GM18951 (cell line): Measurements from ENCODE around the gene TADA2B.

Experiments used
- POLR2A ChIP-seq: IDR thresholded peaks from 4 replicates; pipeline ENCODE4 v1.6.1; 2011; ENCODE audit warnings: mild to moderate bottlenecking; ENCODE audit not compliant: insufficient read length, insufficient read depth; ENCODE audit errors: extremely low read depth
- in situ Hi-C: fragments of 300-500 bp; cut with MboI; formaldehyde crosslinking; loops from one replicate; pipeline ENCODE4 v1.12.0; 2022; ENCODE audit warnings: low sequenced_read_pairs, mixed read lengths, inconsistent platforms; ENCODE audit not compliant: unreplicated experiment

The TADA2B gene

DNA sequence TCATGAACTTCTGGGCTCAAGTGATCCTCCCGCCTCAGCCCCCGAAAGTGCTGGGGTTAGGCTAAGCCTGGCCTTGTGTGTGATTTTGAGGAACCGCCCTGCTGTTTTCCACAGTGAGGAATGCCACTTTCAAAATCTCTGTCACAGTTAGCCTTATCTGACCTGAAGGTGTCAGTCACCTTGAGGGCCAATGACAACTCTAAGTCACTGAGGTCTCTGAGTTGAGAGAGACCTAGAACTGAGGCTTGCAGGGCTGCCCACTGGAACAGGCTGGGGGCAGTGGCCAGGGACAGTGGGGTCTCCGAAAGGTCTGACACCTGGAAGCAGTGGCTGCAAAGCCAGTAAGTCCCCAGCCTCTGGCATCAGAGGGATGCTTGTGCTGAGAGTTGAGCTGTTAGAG is 6.1 kb downstream of the TADA2B start:
- TF ChIP-seq POLR2A, result no peak
- in situ Hi-C loops, result loop anchor here (10.0 kb wide), 1 partner anchor 334 kb away; the partner anchor contains the start of gene BLOC1S4

DNA sequence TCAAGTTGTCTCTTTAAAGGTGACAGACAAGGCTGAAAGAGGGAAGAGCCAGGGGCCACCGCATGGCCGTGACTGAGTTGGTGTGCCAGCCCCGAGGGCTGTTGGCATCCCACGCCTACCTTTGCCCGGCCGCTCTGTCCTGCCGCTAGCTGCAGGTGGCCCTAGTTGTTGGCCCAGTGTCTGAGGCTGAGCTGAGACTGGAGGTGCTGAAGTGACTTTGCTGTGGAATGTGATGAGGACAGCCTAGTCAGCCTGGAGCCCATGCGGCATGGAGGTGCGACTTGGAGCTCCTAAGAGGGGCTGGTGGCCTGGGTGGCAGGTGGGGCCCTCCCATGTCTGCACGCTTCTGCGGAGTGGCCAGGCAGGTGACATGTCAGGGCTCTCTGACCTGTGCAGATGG is 6.6 kb downstream of the TADA2B start:
- no peak for TF ChIP-seq POLR2A
- in situ Hi-C loops, result loop anchor here (10.0 kb wide), 1 partner anchor 335 kb away; the partner anchor contains the start of gene BLOC1S4

DNA sequence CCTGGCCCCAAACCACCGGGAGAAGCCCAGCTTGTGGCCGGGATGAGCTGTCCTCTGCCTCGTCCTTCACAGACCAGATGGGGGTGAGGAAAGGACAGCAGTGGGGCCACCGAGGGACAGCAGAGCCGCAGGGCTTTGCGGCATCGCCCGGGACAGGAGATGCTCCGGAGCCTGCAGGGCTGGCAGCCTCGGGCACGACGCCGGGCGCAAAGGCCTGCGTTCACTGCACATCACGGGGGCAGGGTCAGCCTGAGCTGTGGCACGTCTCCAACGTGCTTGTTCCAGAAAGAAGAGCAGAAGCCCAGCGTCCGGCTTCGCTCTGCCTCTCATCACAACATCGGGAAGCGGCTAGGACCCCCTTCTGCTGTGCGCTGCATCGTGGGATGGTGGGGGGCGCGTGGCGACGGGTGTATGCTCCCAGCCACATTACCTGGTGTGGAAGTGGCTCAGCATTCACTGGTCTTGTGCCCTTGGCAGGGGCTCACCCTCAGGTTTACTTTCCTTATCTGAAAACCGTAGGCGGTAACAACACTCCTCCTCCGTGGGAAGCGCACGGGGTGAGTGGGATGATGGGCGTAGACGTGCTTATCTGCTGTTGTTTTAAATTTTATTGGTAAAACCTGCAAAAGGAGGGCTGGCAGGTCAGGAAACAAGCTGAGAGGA is 7.4 kb downstream of the TADA2B start:
- in situ Hi-C loops, result no loop called here
- TF ChIP-seq POLR2A, result no peak

DNA sequence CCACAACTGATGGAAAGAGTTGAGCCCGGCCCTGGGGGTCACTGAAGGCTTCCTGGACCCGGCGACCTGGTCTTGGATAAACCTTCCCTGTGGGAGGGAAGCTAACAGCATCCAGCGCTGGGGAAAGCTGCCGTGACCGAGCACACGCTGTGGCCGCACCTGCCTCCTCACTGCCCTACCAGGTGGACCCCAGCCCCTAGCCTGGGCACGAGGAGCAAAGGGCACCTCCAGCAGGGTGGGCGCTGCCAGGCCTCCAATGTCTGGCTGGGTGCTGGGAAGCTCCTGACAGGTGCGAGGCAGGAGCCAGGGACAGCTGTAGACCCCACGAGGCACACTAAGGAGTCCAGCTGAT is 7.9 kb downstream of the TADA2B start:
- in situ Hi-C loops, result no loop called here
- no peak for TF ChIP-seq POLR2A

DNA sequence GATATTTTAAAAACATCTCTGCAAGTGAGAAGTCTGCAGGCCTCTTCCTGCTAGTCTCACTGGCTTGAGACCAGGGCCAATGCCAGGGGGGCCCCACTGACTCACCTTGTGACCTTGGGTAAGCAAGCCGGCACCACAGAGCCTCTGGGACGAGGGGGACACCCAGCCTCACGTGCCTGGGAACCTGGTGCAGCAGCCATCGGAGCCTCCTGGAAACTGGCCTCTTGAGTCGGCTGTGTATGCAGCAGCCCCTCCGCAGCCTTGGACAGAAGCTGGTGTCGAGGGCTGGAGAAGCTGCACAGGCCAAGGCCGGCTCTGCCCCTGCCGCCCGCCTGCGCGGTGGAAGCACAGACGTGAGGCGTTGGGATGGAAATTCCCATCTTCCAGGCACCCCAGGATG is 8.7 kb downstream of the TADA2B start:
- in situ Hi-C loops, result no loop called here
- no peak for TF ChIP-seq POLR2A

DNA sequence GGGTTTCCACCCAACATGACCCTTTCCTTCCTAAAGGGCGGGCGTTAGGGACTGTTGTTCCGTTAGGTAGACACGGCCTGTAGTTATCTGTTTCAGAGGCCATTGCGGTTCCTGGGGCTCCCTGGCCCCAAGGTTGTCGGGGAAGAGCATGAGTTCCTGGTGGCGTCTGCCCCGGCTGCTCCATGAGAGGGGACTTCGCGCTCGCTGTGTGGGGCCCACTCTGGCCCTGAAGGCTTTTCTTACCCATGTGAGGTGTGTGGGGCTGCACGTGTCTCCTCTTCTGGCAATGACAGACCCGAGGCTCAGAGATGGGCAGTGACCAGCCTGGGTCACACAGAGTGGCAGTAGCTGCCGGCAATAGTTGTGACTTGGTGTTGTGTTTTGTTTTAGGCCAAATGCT is 9.1 kb downstream of the TADA2B start:
- no peak for TF ChIP-seq POLR2A
- in situ Hi-C loops, result no loop called here

DNA sequence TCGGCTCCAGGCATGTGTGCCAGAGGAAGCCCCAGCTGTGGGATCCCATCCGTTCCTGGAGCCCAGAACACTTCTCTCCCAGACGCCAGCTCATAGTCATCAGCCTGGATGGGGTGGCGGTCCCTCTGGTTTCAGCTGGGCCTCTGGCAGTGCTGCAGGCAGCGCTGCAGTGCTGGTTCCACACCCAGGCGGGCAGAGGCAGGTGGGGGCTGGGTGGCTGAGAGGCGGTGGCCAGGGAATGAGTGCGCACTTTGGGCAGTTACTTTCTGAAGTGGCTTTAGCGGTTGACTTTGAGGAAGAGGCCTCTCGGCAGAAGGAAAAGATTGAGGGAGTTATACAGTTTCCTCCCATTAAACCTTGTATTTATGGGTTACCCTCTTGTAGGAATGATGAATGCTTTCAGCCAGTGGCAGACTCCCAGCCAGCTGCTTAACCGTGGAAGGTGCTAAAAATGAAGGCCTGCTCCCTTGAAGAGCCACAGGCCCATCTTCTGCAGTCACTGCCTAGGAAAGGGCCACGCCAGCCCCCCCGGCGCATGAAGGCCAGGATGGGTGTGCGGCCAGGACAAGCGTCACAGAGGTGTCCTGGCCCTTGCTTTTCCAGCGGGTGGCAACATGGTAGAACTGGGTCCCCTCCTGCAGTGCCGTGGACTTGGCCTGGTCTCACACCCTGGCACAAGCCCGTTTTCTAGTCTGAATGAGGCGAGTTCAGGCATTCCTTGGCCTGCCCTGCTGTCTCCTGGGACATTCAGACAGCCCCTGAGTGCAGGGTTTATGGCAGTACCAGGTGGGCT is 9.9 kb downstream of the TADA2B start:
- TF ChIP-seq POLR2A, result no peak

DNA sequence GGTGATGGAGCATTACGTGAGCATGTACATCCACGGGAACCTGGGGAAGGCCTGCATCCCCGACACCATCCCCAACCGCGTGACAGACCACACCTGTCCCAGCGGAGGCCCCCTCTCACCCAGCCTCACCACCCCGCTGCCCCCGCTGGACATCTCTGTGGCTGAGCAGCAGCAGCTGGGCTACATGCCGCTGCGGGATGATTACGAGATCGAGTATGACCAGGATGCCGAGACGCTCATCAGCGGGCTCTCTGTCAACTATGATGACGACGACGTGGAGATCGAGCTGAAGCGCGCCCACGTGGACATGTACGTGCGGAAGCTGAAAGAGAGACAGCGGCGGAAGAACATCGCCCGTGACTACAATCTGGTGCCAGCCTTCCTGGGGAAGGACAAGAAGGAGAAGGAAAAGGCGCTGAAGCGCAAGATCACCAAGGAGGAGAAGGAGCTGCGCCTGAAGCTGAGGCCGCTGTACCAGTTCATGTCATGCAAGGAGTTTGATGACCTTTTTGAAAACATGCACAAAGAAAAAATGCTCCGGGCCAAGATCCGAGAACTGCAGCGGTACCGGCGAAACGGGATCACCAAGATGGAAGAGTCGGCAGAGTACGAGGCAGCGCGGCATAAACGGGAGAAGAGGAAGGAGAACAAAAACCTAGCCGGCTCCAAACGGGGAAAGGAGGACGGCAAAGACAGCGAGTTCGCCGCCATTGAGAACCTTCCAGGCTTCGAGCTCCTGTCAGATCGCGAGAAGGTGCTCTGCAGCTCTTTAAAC is 11.1 kb downstream of the TADA2B start:
- in situ Hi-C loops, result no loop called here
- no peak for TF ChIP-seq POLR2A

More for the DNA sequence above, 9.9 kb downstream of the TADA2B start:
- in situ Hi-C loops, result no loop called here

DNA sequence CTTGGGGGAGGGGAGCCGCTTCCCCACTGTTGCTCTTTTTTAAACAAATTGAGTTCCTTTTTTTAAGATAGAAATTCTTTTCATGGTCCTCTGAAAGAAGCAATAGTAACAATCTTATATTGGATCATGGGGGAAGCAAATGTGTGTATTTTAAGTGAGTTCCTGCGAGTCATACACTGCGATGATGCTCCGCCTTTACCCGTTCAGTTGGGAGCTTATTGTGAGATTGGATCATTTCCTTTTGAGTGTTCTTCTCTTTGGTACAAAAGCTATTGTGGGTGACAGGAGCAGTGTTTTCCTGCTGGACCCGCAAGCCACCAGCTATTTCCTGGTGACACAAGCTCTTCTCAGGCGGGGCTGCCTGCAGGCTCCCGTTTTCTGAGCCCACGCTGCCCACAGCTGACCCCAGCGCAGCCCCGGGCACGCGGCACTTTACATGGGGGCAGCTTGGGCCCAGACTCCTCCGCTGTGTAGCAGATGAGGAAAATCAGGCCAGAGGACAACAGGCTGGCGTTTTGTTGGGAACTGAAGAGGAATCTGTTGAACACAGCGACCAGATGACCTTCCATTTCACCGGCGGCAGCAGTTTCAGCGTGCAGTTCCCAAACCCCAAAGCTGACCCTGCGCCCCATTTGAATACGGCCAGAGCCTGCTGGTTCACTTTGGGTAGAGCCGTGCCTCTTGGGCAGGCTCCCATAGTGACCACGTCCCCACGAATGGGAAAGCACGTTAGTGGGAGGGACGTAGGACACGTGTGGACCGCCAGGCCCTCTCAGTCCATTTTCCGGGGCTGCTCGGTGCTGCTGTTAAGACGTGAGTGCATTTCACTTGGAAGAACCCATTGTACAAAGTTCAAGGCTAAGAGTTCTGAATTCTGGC is 12.2 kb downstream of the TADA2B start:
- in situ Hi-C loops, result no loop called here
- no peak for TF ChIP-seq POLR2A

DNA sequence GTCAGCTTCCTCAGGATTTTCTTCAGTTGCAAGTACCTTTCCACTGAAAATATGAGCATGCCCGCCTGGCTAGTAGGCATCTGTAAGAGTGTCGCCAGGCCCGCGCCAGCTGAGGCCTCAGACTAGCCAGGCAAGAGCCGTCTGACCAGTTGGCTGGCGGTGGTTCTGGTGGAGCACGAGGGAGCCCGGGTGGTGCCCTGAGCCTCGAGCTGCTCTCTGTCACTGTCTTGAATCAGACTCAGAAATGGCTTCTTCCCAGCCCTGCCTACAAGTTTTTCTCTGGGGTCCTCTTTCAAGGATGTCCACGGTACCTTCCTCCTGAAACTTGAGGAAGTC is 12.8 kb downstream of the TADA2B start:
- in situ Hi-C loops, result no loop called here
- TF ChIP-seq POLR2A, result no peak

DNA sequence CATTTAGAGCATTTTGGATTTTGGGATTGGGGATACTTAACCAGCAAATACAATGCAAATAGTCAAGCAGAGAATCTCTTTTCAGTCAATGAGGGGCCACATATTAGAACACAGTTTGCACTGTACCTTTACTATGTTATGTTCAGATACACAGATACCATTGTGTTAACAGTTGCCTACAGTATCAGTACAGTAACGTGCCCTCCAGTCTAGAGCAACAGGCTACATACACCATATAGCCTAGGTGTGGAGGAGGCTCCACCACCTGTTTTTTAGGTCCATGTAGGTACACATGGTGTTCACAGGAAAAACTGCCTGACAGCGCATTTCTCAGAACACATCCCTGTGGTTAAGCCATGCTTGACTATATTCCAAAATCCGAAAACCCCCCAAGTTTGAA is 15.6 kb downstream of the TADA2B start:
- in situ Hi-C loops, result no loop called here
- no peak for TF ChIP-seq POLR2A

DNA sequence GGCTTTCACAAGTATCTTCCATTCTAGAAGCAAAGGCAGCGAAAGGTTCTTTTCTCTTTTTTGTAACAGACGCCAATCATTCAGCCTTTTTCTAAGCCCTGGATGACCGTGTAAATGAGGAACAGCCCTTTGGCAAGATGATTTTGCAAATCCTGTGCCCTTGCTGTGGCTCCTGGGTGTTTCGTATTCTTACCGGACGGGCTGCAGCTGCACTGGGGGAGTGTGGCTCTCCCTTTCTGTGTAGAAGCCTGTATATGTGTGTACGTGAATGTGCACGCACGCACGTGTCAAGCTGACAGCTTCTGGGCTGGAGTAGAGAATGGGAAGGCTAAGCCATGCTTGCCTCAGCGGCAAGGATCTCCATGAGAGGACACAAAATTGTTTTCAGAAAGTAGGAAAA is 16.5 kb downstream of the TADA2B start:
- TF ChIP-seq POLR2A, result no peak
- in situ Hi-C loops, result loop anchor here (10.0 kb wide), 1 partner anchor 335 kb away; no protein-coding TSS in a partner anchor
